HG03064 (cell line): ENCODE results near the gene APOD.

Source experiments
- ATAC-seq: cut with Tn5 transposase; IDR thresholded peaks from one replicate; pipeline ENCODE4 v1.9.1; 2021; ENCODE audit warnings: low read depth; ENCODE audit not compliant: unreplicated experiment

Gene APOD

DNA sequence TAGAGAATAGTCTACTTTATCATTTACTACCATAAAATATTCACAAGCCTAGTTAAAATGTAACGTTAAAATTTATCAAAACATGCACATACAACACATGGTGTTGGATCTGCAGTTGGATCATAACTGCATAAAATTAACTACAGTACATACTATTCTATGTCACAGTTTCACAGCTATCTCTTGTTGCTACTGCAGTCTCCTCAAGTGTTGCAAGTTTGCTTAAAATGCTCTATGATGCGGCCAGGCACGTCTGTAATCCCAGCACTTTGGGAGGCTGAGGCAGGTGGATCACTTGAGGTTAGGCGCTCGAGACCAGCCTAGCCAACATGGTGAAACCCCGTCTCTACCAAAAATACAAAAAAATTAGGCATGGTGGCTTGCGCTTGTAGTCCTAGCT lies 50.9 kb downstream of the APOD start:
- no peak for ATAC-seq

DNA sequence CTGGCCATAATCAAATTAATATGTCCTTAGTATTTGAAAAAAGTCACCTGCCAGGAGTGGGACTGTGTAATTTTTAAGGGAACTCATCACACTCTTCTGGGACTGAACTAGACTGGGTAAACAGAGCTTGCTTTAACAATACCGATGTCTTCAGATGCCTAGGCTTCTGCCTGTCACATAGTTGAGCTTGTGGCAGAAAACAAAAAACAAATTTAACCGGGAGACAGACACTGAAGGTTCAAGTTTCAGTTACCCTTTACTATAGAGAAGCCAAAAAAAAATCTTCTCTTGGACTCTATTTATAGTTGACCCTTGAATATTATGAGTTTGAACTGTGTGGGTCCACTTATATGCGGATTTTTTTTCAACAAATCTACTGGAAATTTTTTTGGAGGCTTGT lies 51.4 kb downstream of the APOD start:
- ATAC-seq, result no peak

DNA sequence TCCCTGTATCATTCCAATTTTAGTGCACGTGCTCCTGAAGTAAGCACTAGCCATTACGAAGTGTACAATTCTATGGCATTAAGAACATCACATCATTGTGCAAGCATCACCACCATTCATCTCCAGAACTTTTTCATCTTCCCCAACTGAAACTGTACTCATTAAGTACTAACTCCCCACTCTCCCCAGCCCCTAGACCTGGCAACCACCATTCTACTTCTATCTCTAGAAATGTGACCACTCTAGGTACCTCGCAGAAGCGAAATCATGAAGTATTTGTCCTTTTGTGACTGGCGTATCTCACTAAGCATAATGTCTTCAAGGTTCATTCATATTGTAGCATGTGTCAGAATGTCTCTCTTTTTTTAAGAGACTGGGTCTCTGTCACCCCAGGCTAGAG lies 52.1 kb downstream of the APOD start:
- ATAC-seq, result no peak

DNA sequence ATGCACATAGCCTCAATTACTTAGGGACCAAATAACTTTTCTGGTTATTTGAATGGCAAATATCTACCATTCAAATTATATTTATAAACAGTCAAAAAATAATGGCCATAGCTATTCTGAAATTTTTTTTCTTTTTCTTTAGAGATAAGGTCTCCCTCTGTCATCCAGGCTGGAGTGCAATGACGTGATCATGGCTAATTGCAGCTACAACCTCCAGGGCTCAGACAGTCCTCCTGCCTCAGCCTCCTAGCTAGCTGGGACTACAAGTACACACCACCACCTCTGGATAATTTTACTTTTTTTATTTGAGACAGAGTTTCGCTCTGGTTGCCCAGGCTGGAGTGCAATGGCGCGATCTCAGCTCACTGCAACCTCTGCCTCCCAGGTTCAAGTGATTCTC lies 57.2 kb downstream of the APOD start:
- no peak for ATAC-seq

DNA sequence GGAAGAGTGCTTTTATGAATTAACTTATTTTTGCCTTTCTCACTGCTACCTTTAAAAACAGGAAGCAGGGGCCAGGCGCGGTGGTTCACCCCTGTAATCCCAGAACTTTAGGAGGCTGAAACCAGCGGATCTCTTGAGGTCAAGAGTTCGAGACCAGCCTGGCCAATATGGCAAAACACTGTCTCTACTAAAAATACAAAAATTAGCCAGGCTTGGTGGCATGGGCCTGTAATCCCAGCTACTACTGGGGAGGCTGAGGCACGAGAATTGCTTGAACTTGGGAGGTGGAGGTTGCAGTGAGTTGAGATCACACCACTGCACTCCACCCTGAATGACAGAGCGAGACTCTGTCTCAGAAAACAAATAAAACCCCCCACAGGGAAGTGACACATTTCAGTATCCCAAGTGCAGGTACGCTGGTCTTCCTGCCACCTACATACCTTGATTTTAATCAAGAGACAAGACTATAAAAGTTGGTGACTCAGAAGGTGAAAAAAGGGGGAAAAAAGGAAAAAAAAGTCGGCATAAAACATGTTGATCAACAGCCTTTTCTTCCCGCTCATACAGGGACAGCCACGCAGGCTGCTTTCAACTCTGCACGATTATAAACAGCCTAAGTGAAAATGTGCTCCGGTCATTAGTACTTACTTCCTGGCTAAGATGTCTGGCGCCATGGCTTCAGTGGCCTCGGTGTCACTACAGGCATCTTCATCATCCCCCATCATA lies 59.4 kb downstream of the APOD start:
- no peak for ATAC-seq

DNA sequence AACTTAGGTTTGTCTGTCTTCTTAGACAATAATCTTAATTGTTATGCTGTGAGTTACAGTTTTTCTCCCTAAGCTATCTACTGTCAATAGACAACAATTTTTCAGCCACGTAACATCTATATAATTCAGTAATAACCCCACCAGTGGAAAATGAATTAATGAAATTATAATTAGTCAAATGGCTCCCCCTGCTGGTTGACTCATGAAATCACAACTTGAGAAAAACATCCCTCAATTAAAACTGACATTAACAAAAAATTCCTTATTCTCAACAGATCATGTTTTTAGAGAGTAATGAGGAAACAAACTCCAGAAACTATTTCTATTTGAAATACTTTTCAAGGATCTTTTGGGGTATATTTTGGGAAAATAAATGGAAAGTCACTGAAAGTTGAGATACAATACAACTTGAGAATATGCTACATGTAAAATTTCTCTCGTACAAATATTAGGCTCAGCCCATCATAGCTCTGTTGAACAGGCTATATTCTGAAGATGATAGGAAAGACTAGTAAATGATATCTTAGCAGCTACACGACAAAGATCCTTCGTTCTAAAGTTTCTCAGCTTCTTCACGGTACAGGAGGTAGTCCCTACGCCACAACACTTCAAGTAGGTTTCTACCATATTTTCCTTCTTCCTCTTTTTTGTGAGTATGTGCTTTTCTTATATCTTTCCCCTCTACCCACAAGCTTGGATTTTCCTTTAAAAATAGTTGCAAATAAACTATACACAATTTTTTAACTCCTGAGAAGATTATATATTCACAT lies 61.3 kb downstream of the APOD start:
- no peak for ATAC-seq
